NCI-H345 treated with DMSO at 0.1 percent for 48 hours (cell line): ENCODE data around the gene ANKFN1.

Source experiments
- DNase-seq: peaks from one replicate; lab custom pipeline; 2025; ENCODE audit not compliant: unreplicated experiment; lab: John Stamatoyannopoulos, UW

ANKFN1 gene

DNA sequence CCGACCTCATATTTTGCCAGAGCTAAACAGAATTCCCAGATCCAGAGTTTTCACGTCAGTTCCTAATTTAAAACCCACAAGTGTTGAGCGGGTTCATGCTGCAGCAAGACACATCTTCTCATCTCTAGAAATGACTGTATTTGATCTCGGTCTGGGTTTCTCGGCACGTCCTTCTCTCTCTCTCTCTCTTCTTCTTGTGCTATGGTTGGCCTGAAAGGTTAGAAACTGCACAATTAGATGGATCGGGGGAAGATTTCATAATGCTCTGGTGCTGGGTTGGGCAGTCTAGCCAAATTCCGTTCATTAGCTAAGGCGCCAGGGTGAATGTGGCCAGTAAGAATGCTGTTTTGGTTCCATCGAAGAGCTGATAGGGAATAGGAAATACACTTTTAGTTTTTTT lies 281.3 kb downstream of the ANKFN1 start:
- DNase-seq = no peak

DNA sequence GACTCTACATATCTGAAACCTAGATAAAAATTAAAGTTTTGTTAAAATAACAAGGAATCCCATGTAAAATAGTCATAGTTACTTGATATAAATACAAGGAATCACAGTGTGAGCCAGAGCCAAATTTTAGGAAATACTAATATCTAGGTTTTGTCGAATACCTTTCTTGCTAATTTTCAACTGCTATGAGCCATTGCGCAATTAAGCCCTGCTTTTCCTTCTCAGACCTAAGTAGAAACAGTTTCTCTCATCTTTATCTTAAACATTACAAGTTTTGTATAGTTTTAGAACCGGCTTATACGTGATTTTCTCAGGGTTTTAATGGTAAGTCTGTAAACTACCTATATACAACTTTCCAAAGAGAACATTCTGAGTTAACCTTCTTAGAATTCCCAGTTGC lies 282.9 kb downstream of the ANKFN1 start:
- DNase-seq = no peak

DNA sequence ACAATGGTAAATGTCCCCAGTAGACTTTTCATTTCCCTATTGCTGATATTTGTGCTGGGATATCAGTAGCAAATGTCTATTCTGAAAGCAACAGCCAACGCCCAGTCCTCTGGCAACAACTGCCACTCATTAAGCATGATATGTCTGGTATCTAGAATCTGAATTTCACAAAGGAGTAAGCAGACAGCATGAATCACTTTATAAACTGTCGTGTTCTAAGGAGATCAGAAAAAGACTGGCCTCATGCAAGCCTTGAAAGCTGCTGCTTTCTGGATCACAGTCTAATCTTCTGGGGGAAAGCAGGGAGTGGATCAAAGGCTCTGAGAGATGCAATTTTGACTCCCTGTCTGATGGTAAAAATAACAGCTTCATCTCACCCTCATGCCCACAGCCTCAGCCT lies 287.1 kb downstream of the ANKFN1 start:
- no peak for DNase-seq

DNA sequence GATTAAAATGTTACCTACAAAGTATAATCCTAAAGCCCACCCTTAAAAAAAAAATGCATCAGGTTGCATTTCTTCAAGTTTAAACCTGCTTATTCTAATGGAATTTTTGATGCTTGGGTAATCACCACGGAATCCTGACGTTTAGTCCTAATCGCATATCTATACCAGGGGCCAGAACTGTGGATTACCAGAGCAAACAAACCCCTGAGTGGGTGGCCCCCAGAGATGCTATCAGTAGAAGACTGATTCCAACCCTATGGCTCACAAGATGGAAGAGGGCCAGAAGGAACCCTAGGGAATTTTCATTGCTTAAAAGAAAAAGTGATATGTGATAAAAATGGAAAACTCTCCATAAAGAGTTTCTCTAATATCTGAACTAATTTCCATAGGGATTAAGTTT lies 288.0 kb downstream of the ANKFN1 start:
- no peak for DNase-seq

DNA sequence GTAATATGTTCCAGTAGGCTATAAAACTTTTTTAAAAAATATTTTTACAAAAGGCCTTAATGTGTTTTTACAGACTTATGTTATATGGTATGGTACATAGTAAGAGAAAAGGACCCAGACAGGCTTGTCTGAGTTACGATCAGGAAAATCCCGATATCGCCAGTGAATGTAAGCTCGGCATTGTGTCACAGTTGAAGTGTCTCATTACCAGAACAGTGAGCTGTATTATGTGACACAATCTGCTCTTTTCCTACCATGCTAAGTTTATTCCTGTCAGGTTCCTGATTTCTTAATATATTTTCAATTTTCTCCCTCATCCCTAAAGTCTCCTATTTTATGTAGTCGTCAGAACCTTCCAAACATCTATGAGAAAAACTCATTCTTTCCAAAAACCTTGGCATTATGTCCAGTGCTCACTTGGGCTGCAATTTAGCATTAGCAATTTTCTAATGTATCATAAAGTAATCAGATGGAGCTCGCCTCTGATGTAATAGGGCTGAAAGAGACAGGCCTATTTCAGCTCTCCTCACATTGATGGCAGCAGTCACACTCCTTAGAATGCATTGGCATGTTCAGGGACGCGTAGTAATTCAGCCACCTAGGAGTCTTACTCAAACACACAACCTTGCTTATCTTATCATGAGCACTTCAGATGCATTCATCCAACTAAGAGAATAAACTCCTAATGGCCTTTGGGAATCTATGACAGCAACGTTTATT lies 292.6 kb downstream of the ANKFN1 start:
- no peak for DNase-seq

DNA sequence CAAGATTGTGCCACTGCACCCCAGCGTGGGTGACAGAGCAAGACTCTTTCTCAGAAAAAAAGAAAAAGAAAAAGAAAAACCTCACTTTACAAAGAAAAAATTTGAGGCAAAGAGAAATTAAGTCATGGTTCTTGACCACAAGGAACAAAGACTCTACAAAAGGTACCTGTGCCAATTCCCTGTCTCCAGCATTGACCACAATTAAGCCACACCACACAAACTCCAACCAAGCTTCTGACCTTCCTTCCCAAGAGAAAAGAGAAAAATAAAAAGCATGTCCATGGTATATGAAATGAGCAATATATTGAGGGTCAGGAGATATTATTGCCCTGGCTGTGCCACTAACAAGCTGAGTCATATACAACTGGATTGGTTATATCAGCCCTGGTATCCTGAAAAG lies 293.9 kb downstream of the ANKFN1 start:
- DNase-seq = no peak

DNA sequence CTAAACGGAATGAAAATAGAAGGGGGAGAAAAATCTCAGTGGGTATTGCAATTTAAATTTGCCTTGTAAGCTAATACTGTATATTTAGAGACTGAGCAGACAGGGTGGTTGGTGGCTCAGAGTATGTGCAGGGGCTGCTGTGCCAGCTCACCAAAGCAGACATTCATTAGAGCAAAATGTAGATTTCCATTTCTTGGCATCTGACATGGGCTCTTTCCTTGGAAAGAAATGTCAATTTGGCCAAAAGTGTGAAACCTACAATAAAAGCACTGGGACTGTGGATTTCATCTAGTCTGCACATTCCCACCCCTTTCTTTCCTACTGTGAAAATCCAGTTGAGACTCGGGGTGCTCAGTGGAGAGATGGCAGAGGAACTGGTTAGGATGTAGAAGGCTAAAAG lies 295.1 kb downstream of the ANKFN1 start:
- DNase-seq = no peak

DNA sequence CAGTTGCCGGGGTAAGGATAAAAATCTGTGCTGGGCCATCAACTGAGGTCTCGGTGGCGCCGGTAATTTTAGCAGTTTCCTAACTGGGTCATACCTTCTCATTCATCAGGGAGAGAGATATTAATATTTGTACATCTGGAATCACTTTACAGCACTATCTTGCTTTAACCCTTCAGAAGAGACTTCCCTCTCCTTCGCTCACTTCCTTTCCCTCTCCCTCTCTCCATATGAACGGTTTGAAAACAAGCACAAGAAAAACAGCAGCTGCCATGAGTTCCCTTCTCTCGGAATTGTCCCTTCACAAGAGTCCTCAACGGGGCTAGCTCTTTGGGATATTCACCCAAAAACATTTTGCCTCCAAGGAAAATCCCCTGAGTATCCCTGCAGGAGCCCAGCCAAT lies 295.9 kb downstream of the ANKFN1 start:
- no peak for DNase-seq

DNA sequence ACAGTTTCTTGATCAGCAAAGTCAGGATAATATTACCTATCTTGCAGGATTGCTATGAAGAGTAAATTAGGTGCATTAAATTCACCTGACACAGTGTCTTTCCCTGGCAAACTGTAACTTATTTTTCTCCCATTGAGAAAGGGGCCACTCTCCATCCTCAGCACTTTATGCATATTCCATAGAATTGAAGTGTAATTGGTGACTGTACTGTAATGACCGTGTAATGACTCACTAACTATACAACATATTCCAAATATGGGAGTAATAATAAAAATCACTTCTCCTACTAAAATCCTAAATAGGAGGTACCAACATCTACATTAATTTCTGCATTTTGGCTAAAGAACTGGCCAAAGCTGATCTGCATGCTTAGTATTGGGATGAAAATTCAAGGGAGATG lies 298.4 kb downstream of the ANKFN1 start:
- DNase-seq = no peak

DNA sequence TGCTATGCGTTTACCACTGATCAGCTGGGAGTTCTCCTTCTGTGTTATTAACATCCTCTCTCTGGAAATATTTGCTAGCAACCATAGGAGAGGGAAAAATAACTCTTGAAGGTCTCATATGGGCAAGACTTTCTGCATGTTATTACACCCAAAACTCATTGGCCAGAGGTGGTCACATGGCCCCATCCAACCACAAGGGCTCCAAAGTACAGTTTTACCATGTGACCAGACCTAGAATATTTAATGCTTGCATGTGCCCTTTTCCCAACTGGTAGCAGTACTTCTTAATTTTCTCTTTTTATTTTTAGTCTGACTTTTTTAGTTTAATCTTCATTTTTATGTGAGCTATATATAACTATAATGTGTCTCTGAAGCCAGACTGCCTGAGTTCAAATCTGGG lies 299.2 kb downstream of the ANKFN1 start:
- no peak for DNase-seq

DNA sequence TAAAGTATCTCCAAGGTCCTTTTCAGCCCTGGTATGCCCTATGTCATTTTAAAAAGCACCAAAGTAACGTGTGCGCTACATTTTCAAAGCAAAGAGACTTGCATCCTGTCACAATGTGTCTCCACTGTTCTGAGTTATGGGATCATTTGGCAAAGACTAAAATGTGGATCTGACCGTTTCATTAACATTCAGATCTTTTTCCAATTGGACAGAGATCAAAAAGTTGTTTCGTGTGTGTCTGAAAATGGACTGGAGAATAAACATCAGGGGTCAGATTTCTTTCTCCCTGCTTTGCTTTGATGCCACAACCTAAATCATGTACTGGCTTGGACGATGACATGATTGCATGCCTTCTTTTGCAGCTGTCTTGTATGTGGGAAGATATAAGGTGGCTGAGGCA lies 304.2 kb downstream of the ANKFN1 start:
- no peak for DNase-seq

DNA sequence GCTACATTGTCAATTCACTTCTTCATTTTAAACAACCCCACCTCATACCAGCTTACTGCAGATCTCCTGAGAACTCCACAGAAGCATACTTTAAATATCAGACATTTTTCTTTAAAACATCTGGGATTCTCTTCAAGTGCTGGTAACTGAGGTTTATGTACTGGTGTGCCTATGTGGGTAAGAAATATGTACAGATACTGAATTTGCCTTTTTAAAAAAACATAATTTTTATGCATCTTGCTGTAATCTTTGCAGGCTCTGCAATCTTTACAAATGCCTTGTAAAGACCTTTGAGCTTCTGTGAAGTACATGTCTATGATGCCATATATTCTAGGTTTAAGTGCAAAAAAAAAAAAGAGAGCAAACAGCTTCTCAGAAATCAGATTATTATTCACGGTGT lies 312.6 kb downstream of the ANKFN1 start:
- no peak for DNase-seq

DNA sequence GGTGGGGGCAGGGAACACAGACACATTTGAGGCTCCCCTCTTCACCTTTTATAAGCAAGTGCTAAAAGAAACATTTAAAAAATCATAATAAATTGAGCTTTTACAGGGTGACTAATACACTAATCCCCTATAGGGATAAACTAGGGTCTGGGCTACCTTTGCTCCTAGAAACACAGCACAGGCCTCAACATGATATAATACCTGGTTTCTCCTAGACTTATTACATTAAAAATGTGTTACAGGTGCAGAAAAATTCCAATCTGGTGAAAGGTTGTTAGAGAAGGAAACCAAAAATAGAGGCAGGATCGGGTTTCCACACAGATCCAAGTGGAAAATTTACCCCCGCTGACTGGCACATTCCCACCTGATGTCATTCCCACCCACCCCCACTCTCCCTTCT lies 315.6 kb downstream of the ANKFN1 start:
- no peak for DNase-seq

DNA sequence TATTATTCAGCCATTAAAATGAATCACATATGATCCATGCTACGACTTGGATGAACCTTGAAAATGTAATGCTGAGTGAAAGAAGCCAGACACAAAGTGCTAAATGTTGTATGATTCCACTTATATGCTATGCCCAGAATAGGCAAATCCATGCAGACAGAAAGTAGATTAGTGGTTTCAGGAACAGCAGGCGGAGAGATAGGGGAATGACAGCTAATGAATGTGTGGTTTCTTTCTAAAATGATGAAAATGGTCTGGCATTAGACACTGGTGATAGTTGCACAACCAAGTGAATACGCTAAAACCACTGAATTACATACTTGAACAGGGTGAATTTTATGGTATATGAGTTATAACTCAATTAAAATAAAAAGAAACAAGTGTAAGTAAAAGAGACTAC lies 318.4 kb downstream of the ANKFN1 start:
- no peak for DNase-seq

DNA sequence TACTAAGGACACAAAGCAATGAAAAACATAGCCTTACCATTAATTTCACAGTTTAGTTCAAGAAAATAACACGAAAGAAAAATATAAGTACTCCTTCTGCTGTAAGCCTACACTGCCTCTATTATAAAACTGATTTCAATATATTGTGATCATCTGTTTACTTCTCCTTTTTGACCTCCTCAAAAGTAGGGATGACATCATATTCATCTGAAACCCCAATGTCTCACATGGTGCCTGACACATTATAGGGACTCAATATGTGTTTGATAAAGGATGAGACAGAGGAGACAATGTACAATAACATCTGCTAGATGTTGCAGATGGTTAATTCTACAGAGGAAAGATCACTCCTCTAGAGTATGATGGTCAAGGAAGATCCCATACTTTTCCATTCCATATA lies 321.8 kb downstream of the ANKFN1 start:
- no peak for DNase-seq

DNA sequence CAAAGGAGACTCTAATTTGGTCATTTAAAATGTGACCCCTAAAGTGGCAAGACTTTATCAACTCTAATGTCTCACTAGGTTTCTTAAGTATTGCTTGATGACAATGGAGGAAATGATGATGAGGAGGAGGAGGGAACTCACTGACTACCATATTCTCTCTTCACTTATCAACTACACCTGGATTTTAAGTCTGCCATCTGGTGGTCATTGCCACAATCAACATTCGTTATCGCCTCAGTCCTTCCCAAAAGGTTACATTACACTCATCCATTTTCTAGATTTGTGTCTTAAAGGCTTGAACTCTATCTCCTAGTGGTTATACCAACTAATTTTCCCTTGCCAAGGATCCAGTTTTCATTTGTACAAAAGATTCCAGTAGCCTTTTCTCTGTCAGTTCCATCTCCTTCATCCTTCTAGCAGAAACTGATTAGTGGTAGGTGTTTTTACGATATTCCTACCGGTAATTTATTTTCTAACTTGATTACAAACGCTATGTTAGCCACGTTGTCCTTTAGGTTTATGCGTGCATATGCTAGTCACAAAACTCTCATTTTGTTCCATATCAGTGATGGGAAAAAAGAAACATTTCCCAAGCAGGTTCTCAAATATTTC lies 325.7 kb downstream of the ANKFN1 start:
- no peak for DNase-seq

DNA sequence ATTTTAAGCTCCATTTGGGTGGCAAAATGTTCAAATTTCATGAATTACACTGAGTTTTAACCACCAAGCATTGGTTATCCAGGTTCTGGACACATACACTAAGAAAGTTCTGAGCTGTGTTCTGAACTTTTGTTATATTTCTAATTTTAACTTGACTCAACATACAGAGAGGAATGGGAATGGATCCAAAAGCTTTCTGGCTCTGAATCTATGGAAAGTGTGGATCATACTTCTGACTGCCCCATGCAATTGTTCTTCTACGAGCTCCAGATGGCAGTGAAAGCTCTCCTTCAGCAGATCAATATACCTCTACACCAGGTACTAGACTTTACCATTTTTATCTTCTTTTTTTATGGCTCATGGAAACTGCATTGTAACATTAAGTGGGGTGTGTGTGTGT lies 327.2 kb downstream of the ANKFN1 start:
- DNase-seq = no peak

DNA sequence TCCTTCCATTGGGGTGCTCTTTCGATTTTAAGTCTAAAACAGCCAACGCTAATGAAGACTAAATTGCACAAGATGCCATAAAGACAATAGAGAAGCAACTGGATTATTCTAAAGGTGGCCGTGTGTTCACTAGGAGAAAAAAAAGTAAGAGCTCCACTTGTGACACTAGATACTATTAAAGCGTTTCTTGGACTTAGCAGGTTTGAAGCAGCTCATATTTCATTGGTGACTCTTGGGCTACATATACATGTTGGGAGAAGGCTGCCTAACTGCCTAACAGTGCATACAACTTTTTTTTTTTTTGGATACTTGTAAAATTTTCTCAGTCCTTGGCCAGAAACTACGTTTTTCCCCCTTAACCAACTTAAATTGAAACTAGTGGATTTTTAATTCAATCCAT lies 328.4 kb downstream of the ANKFN1 start:
- DNase-seq = no peak

DNA sequence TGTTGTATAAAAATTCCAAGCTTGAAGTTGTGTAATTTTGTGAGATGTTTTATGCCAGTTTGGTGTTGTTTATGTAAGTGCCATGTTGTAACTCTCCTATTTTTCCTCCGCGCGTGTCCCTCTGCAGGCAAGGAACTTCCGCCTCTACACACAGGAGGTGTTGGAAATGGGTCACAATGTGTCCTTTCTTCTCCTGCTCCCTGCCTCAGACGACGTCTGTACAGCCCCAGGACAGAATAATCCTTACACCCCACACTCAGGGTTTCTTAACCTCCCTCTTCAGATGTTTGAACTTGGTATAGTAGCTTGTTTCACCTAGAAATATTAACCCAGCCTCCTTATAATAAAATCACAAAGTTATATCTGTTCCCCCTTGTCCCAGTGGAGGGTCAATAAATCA lies 329.0 kb downstream of the ANKFN1 start:
- DNase-seq = no peak

DNA sequence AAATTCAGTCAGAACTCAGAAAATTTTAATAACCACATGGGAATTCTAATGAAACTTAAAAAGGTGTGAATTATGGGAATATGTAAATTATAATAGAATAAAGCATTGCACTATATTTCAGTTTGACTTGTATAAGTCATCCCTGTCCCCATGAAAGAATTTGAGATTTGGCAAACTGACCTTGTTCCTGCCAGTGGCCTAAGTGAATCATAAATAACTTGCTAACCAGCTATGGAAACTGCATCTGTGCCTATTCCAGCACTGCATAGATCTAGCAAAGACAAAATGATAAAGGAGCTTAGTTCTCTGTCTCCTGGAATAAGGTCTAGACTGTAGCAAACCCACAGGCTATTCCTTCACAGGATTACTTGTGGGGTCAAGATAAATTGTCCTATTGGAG lies 333.5 kb downstream of the ANKFN1 start:
- DNase-seq = no peak

DNA sequence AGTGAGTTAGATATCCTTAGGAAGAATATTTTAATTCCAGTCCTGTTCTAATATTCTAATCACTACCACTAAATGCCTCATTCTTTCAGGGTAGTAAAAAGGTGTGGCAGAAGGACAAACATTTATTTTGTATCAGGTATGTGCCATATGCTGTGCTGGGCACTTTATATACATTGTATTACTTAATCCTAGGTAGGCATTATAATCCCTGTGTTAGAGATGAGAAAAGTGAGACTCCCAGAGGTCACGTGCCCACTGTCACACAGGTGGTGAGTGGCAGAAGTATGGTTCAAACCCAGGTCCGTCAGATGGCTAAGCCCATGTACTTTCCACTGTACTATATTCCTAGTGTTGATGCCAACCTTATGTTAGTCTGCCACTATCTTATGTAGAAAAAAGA lies 335.5 kb downstream of the ANKFN1 start:
- no peak for DNase-seq

DNA sequence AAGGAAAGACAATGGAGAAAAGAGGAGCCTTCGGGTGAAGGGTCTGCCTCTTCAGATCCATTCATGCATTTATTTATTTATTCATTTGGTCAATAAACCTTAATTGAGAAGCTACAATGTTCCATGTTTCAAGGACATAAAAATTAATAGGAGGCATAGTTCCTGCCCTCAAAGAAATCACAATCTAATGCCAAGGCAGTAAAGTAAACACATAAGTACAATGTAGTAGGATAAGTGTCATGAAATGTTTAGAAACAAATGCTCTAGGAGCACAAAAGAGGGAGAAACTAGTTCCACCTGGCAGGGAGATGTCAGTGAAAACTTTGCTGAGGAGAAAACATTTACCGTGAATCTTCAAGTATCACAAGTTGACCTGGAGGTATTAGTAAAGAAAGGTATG lies 336.7 kb downstream of the ANKFN1 start:
- DNase-seq = no peak

DNA sequence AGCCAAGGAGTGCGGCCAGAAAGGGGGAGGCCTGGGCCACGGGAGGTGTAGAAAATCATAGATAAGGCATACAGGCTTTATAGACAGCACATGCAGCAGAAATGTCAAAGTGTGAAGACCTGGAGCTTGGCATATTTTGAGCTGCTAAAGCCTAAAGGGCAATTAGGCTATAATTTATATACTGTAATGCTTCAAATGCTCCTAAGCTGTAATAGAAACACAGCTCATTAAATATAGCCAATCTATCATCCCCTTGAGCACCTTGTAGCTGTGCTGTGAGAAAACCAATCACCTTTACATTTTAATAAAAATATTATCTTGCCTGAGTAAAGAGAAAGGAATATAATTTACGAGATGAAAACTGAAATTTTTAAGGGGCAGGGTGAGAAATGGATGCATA lies 342.3 kb downstream of the ANKFN1 start:
- no peak for DNase-seq
